ENCODE results near the gene SMDT1.
"Not testable (repeated sequence)": the region's sequence is repeated elsewhere in the genome, so short reads cannot be mapped to it uniquely, and the experiment has no call there.

SMDT1 gene

GRCh38 chr22:42091455-42091782 is 11.9 kb downstream of the SMDT1 start:
- no peaks in the 10 kb centered on the region for H3K27me3 ChIP-seq (ENCODE audit: control insufficient read depth, insufficient read depth, low read length)
- H3K27ac ChIP-seq (ENCODE audit: low read depth, low read length), result peak overlapping the region; percentile 82
- H3K4me3 ChIP-seq (ENCODE audit: low read length), result peak overlapping the region; percentile 79
- H3K36me3 ChIP-seq (ENCODE audit: control insufficient read depth, insufficient read depth, low read length), result peaks cover 5% of the 10 kb centered on the region
- H3K4me1 ChIP-seq (ENCODE audit: control insufficient read depth, insufficient read depth, low read length), result peaks cover 9% of the 10 kb centered on the region
- H3K9ac ChIP-seq (ENCODE audit: low read length), result peak overlapping the region; percentile 74

- H3K4me1 ChIP-seq (ENCODE audit: control insufficient read depth, insufficient read depth, low read length), result no peaks in the 10 kb centered on the region
- H3K27me3 ChIP-seq (ENCODE audit: control insufficient read depth, insufficient read depth, low read length), result no peaks in the 10 kb centered on the region
- H3K27ac ChIP-seq (ENCODE audit: low read depth, low read length), result no peak overlapping the region
- no peaks in the 10 kb centered on the region for H3K36me3 ChIP-seq (ENCODE audit: control insufficient read depth, insufficient read depth, low read length)
- H3K4me3 ChIP-seq (ENCODE audit: low read length), result no peak overlapping the region
- H3K9ac ChIP-seq (ENCODE audit: low read length), result no peak overlapping the region
These were observed 21.7 kb downstream of the SMDT1 start for GRCh38 chr22:42101199-42101598.

- not testable (repeated sequence) for H3K36me3 ChIP-seq (ENCODE audit: control insufficient read depth, insufficient read depth, low read length); H3K4me3 ChIP-seq (ENCODE audit: low read length); H3K4me1 ChIP-seq (ENCODE audit: control insufficient read depth, insufficient read depth, low read length); H3K27me3 ChIP-seq (ENCODE audit: control insufficient read depth, insufficient read depth, low read length); H3K27ac ChIP-seq (ENCODE audit: low read depth, low read length); H3K9ac ChIP-seq (ENCODE audit: low read length)
These were observed 24.9 kb downstream of the SMDT1 start for GRCh38 chr22:42104332-42104860.

- Histone ChIP-seq H3K9ac (ENCODE audit: low read length) (no peak overlapping the region), H3K4me3 (ENCODE audit: low read length) (no peak overlapping the region), H3K4me1 (ENCODE audit: control insufficient read depth, insufficient read depth, low read length) (no peaks in the 10 kb centered on the region), H3K27ac (ENCODE audit: low read depth, low read length) (no peak overlapping the region), H3K36me3 (ENCODE audit: control insufficient read depth, insufficient read depth, low read length) (no peaks in the 10 kb centered on the region), H3K27me3 (ENCODE audit: control insufficient read depth, insufficient read depth, low read length) (no peaks in the 10 kb centered on the region)
These were observed 29.3 kb downstream of the SMDT1 start for GRCh38 chr22:42108848-42109247.

GRCh38 chr22:42111798-42112197 is 32.3 kb downstream of the SMDT1 start:
- Histone ChIP-seq H3K36me3 (ENCODE audit: control insufficient read depth, insufficient read depth, low read length) (no peaks in the 10 kb centered on the region), H3K27me3 (ENCODE audit: control insufficient read depth, insufficient read depth, low read length) (no peaks in the 10 kb centered on the region), H3K4me3 (ENCODE audit: low read length) (no peak overlapping the region), H3K9ac (ENCODE audit: low read length) (no peak overlapping the region), H3K4me1 (ENCODE audit: control insufficient read depth, insufficient read depth, low read length) (no peaks in the 10 kb centered on the region), H3K27ac (ENCODE audit: low read depth, low read length) (no peak overlapping the region)

- not testable (repeated sequence) for H3K9ac ChIP-seq (ENCODE audit: low read length); H3K27me3 ChIP-seq (ENCODE audit: control insufficient read depth, insufficient read depth, low read length); H3K4me1 ChIP-seq (ENCODE audit: control insufficient read depth, insufficient read depth, low read length); H3K27ac ChIP-seq (ENCODE audit: low read depth, low read length); H3K36me3 ChIP-seq (ENCODE audit: control insufficient read depth, insufficient read depth, low read length); H3K4me3 ChIP-seq (ENCODE audit: low read length)
These were observed 33.3 kb downstream of the SMDT1 start for GRCh38 chr22:42112793-42113192.

- Histone ChIP-seq H3K9ac (ENCODE audit: low read length) (no peak overlapping the region), H3K4me1 (ENCODE audit: control insufficient read depth, insufficient read depth, low read length) (no peaks in the 10 kb centered on the region), H3K4me3 (ENCODE audit: low read length) (no peak overlapping the region), H3K27ac (ENCODE audit: low read depth, low read length) (no peak overlapping the region), H3K27me3 (ENCODE audit: control insufficient read depth, insufficient read depth, low read length) (no peaks in the 10 kb centered on the region), H3K36me3 (ENCODE audit: control insufficient read depth, insufficient read depth, low read length) (no peaks in the 10 kb centered on the region)
These were observed 35.2 kb downstream of the SMDT1 start for GRCh38 chr22:42114721-42115120.

GRCh38 chr22:42115420-42115830 is 35.9 kb downstream of the SMDT1 start:
- H3K27me3 ChIP-seq (ENCODE audit: control insufficient read depth, insufficient read depth, low read length); H3K4me1 ChIP-seq (ENCODE audit: control insufficient read depth, insufficient read depth, low read length); H3K27ac ChIP-seq (ENCODE audit: low read depth, low read length); H3K36me3 ChIP-seq (ENCODE audit: control insufficient read depth, insufficient read depth, low read length); H3K4me3 ChIP-seq (ENCODE audit: low read length); H3K9ac ChIP-seq (ENCODE audit: low read length): not testable (repeated sequence)

- Histone ChIP-seq H3K4me3 (ENCODE audit: low read length) (no peak overlapping the region), H3K27me3 (ENCODE audit: control insufficient read depth, insufficient read depth, low read length) (no peaks in the 10 kb centered on the region), H3K27ac (ENCODE audit: low read depth, low read length) (no peak overlapping the region), H3K36me3 (ENCODE audit: control insufficient read depth, insufficient read depth, low read length) (no peaks in the 10 kb centered on the region), H3K9ac (ENCODE audit: low read length) (no peak overlapping the region), H3K4me1 (ENCODE audit: control insufficient read depth, insufficient read depth, low read length) (no peaks in the 10 kb centered on the region)
These were observed 37.4 kb downstream of the SMDT1 start for GRCh38 chr22:42116848-42117424.

- not testable (repeated sequence) for H3K36me3 ChIP-seq (ENCODE audit: control insufficient read depth, insufficient read depth, low read length); H3K27me3 ChIP-seq (ENCODE audit: control insufficient read depth, insufficient read depth, low read length); H3K4me1 ChIP-seq (ENCODE audit: control insufficient read depth, insufficient read depth, low read length); H3K4me3 ChIP-seq (ENCODE audit: low read length); H3K27ac ChIP-seq (ENCODE audit: low read depth, low read length); H3K9ac ChIP-seq (ENCODE audit: low read length)
These were observed 40.9 kb downstream of the SMDT1 start for GRCh38 chr22:42120231-42121021.

- H3K4me3 ChIP-seq (ENCODE audit: low read length); H3K9ac ChIP-seq (ENCODE audit: low read length); H3K36me3 ChIP-seq (ENCODE audit: control insufficient read depth, insufficient read depth, low read length); H3K27me3 ChIP-seq (ENCODE audit: control insufficient read depth, insufficient read depth, low read length); H3K27ac ChIP-seq (ENCODE audit: low read depth, low read length); H3K4me1 ChIP-seq (ENCODE audit: control insufficient read depth, insufficient read depth, low read length): not testable (repeated sequence)
These were observed 44.0 kb downstream of the SMDT1 start for GRCh38 chr22:42123529-42123928.

GRCh38 chr22:42127606-42128005 is 48.1 kb downstream of the SMDT1 start:
- H3K9ac ChIP-seq (ENCODE audit: low read length), result no peak overlapping the region

GRCh38 chr22:42128007-42128406 is 48.5 kb downstream of the SMDT1 start:
- not testable (repeated sequence) for H3K4me1 ChIP-seq (ENCODE audit: control insufficient read depth, insufficient read depth, low read length); H3K4me3 ChIP-seq (ENCODE audit: low read length); H3K27ac ChIP-seq (ENCODE audit: low read depth, low read length); H3K27me3 ChIP-seq (ENCODE audit: control insufficient read depth, insufficient read depth, low read length); H3K36me3 ChIP-seq (ENCODE audit: control insufficient read depth, insufficient read depth, low read length); H3K9ac ChIP-seq (ENCODE audit: low read length)

More at GRCh38 chr22:42127606-42128005, 48.1 kb downstream of the SMDT1 start:
- no peaks in the 10 kb centered on the region for H3K36me3 ChIP-seq (ENCODE audit: control insufficient read depth, insufficient read depth, low read length)
- no peak overlapping the region for H3K4me3 ChIP-seq (ENCODE audit: low read length)
- no peaks in the 10 kb centered on the region for H3K27me3 ChIP-seq (ENCODE audit: control insufficient read depth, insufficient read depth, low read length)
- H3K4me1 ChIP-seq (ENCODE audit: control insufficient read depth, insufficient read depth, low read length), result no peaks in the 10 kb centered on the region
- H3K27ac ChIP-seq (ENCODE audit: low read depth, low read length), result no peak overlapping the region
